ENCODE data around the gene DAZAP2.

GRCh38 chr12:51240971-51241370 lies 2.3 kb downstream of the DAZAP2 start:
- no peak for TF ChIP-seq CTCF (IDR thresholded peaks at IDR 0.05)
- TF ChIP-seq POLR2A (IDR thresholded peaks at IDR 0.05) = no peak
